ENCODE measurements around the gene WDR5B. TPM values are rescaled to one million over a fixed set of nuclear protein-coding genes. Genes with fewer than 3 reads are reported as not detected.

Gene WDR5B
- total RNA-seq, 1 experiment from 2014 or later: 7.1 TPM

- no peak overlapping the region for H3K4me2 ChIP-seq (ENCODE audit: low read depth, low read length, poor library complexity, severe bottlenecking)
- H3K36me3 ChIP-seq (ENCODE audit: insufficient read depth, low read length): peaks cover 82% of the 10 kb centered on the region
- H3K27me3 ChIP-seq (ENCODE audit: low read length): no peaks in the 10 kb centered on the region
- 0 out of 2 replicates have a peak overlapping the region, but pooled peaks have one; percentile 21 for H3K27ac ChIP-seq (ENCODE audit: low read length)
- no peak for DNase-seq
- no peak overlapping the region for H3K4me3 ChIP-seq (ENCODE audit: low read length)
- H3K9me3 ChIP-seq (ENCODE audit: low read length): no peaks in the 10 kb centered on the region
- H3K79me2 ChIP-seq (ENCODE audit: low read length): peaks cover 59% of the 10 kb centered on the region
- H4K20me1 ChIP-seq (ENCODE audit: insufficient read depth, low read depth, low read length): no peaks in the 10 kb centered on the region
- H3K9ac ChIP-seq (ENCODE audit: low read length): no peak overlapping the region
- H3K4me1 ChIP-seq (ENCODE audit: low read length): peaks cover 46% of the 10 kb centered on the region
- no peaks in the 10 kb centered on the region for H3K9me2 ChIP-seq (replicated peaks; ENCODE audit: insufficient read depth, low read length)
- H2AFZ ChIP-seq (ENCODE audit: low read length): no peak overlapping the region
Measured at GRCh38 chr3:122406198-122406597, 9.7 kb downstream of the WDR5B start.

- DNase-seq: no peak
- no peak overlapping the region for H3K4me2 ChIP-seq (ENCODE audit: low read depth, low read length, poor library complexity, severe bottlenecking)
- no peaks in the 10 kb centered on the region for H3K9me3 ChIP-seq (ENCODE audit: low read length)
- H3K36me3 ChIP-seq (ENCODE audit: insufficient read depth, low read length): peaks cover 70% of the 10 kb centered on the region
- no peak overlapping the region for H2AFZ ChIP-seq (ENCODE audit: low read length)
- H3K4me3 ChIP-seq (ENCODE audit: low read length): no peak overlapping the region
- no peaks in the 10 kb centered on the region for H3K27me3 ChIP-seq (ENCODE audit: low read length)
- peaks cover 53% of the 10 kb centered on the region for H3K79me2 ChIP-seq (ENCODE audit: low read length)
- H4K20me1 ChIP-seq (ENCODE audit: insufficient read depth, low read depth, low read length): no peaks in the 10 kb centered on the region
- H3K9me2 ChIP-seq (replicated peaks; ENCODE audit: insufficient read depth, low read length): no peaks in the 10 kb centered on the region
- peaks cover 46% of the 10 kb centered on the region for H3K4me1 ChIP-seq (ENCODE audit: low read length)
- no peak overlapping the region for H3K9ac ChIP-seq (ENCODE audit: low read length)
- H3K27ac ChIP-seq (ENCODE audit: low read length): no peak overlapping the region
Measured at GRCh38 chr3:122405015-122405414, 10.8 kb downstream of the WDR5B start.

GRCh38 chr3:122403489-122403888, 12.4 kb downstream of the WDR5B start:
- no peak overlapping the region for H2AFZ ChIP-seq (ENCODE audit: low read length)
- H3K9me3 ChIP-seq (ENCODE audit: low read length): no peaks in the 10 kb centered on the region
- no peaks in the 10 kb centered on the region for H3K27me3 ChIP-seq (ENCODE audit: low read length)
- H3K36me3 ChIP-seq (ENCODE audit: insufficient read depth, low read length): peaks cover 59% of the 10 kb centered on the region
- no peak overlapping the region for H3K4me3 ChIP-seq (ENCODE audit: low read length)
- H3K4me2 ChIP-seq (ENCODE audit: low read depth, low read length, poor library complexity, severe bottlenecking): no peak overlapping the region
- DNase-seq: no peak
- no peak overlapping the region for H3K9ac ChIP-seq (ENCODE audit: low read length)
- H3K27ac ChIP-seq (ENCODE audit: low read length): no peak overlapping the region
- peaks cover 67% of the 10 kb centered on the region for H3K79me2 ChIP-seq (ENCODE audit: low read length)
- H3K4me1 ChIP-seq (ENCODE audit: low read length): peaks cover 39% of the 10 kb centered on the region
- H4K20me1 ChIP-seq (ENCODE audit: insufficient read depth, low read depth, low read length): no peaks in the 10 kb centered on the region
- no peaks in the 10 kb centered on the region for H3K9me2 ChIP-seq (replicated peaks; ENCODE audit: insufficient read depth, low read length)

- Histone ChIP-seq H3K4me2 (ENCODE audit: low read depth, low read length, poor library complexity, severe bottlenecking) (no peak overlapping the region), H3K4me1 (ENCODE audit: low read length) (peaks cover 18% of the 10 kb centered on the region), H4K20me1 (ENCODE audit: insufficient read depth, low read depth, low read length) (no peaks in the 10 kb centered on the region), H2AFZ (ENCODE audit: low read length) (no peak overlapping the region), H3K27ac (ENCODE audit: low read length) (no peak overlapping the region), H3K9ac (ENCODE audit: low read length) (no peak overlapping the region), H3K27me3 (ENCODE audit: low read length) (no peaks in the 10 kb centered on the region), H3K9me3 (ENCODE audit: low read length) (no peaks in the 10 kb centered on the region), H3K79me2 (ENCODE audit: low read length) (peaks cover 89% of the 10 kb centered on the region), H3K4me3 (ENCODE audit: low read length) (no peak overlapping the region), H3K36me3 (ENCODE audit: insufficient read depth, low read length) (peaks cover 35% of the 10 kb centered on the region), H3K9me2 (replicated peaks; ENCODE audit: insufficient read depth, low read length) (no peaks in the 10 kb centered on the region)
- no peak for DNase-seq
Measured at GRCh38 chr3:122398920-122399319, 16.9 kb downstream of the WDR5B start.

- H3K27me3 ChIP-seq (ENCODE audit: low read length): no peaks in the 10 kb centered on the region
- no peaks in the 10 kb centered on the region for H3K9me3 ChIP-seq (ENCODE audit: low read length)
- peaks cover 30% of the 10 kb centered on the region for H3K36me3 ChIP-seq (ENCODE audit: insufficient read depth, low read length)
- no peak overlapping the region for H3K4me2 ChIP-seq (ENCODE audit: low read depth, low read length, poor library complexity, severe bottlenecking)
- H3K4me3 ChIP-seq (ENCODE audit: low read length): no peak overlapping the region
- H3K79me2 ChIP-seq (ENCODE audit: low read length): peaks cover 89% of the 10 kb centered on the region
- H3K9me2 ChIP-seq (replicated peaks; ENCODE audit: insufficient read depth, low read length): no peaks in the 10 kb centered on the region
- H3K27ac ChIP-seq (ENCODE audit: low read length): no peak overlapping the region
- no peak overlapping the region for H3K9ac ChIP-seq (ENCODE audit: low read length)
- H3K4me1 ChIP-seq (ENCODE audit: low read length): peaks cover 27% of the 10 kb centered on the region
- H2AFZ ChIP-seq (ENCODE audit: low read length): no peak overlapping the region
- DNase-seq: no peak
- H4K20me1 ChIP-seq (ENCODE audit: insufficient read depth, low read depth, low read length): no peaks in the 10 kb centered on the region
Measured at GRCh38 chr3:122397201-122397600, 18.7 kb downstream of the WDR5B start.

- H3K4me2 ChIP-seq (ENCODE audit: low read depth, low read length, poor library complexity, severe bottlenecking): no peak overlapping the region
- H2AFZ ChIP-seq (ENCODE audit: low read length): no peak overlapping the region
- no peaks in the 10 kb centered on the region for H3K27me3 ChIP-seq (ENCODE audit: low read length)
- H3K27ac ChIP-seq (ENCODE audit: low read length): no peak overlapping the region
- H3K9ac ChIP-seq (ENCODE audit: low read length): no peak overlapping the region
- no peaks in the 10 kb centered on the region for H4K20me1 ChIP-seq (ENCODE audit: insufficient read depth, low read depth, low read length)
- H3K9me2 ChIP-seq (replicated peaks; ENCODE audit: insufficient read depth, low read length): no peaks in the 10 kb centered on the region
- H3K79me2 ChIP-seq (ENCODE audit: low read length): peaks cover 91% of the 10 kb centered on the region
- no peak for DNase-seq
- peaks cover 32% of the 10 kb centered on the region for H3K4me1 ChIP-seq (ENCODE audit: low read length)
- H3K36me3 ChIP-seq (ENCODE audit: insufficient read depth, low read length): peaks cover 36% of the 10 kb centered on the region
- H3K9me3 ChIP-seq (ENCODE audit: low read length): no peaks in the 10 kb centered on the region
- H3K4me3 ChIP-seq (ENCODE audit: low read length): no peak overlapping the region
Measured at GRCh38 chr3:122396511-122396910, 19.4 kb downstream of the WDR5B start.

GRCh38 chr3:122395582-122395981, 20.3 kb downstream of the WDR5B start:
- Histone ChIP-seq H3K9me2 (replicated peaks; ENCODE audit: insufficient read depth, low read length) (no peaks in the 10 kb centered on the region), H3K4me2 (ENCODE audit: low read depth, low read length, poor library complexity, severe bottlenecking) (no peak overlapping the region), H3K9ac (ENCODE audit: low read length) (no peak overlapping the region), H2AFZ (ENCODE audit: low read length) (no peak overlapping the region), H3K4me1 (ENCODE audit: low read length) (peaks cover 32% of the 10 kb centered on the region), H3K27ac (ENCODE audit: low read length) (no peak overlapping the region), H3K79me2 (ENCODE audit: low read length) (peaks cover 92% of the 10 kb centered on the region), H4K20me1 (ENCODE audit: insufficient read depth, low read depth, low read length) (no peaks in the 10 kb centered on the region), H3K9me3 (ENCODE audit: low read length) (no peaks in the 10 kb centered on the region), H3K4me3 (ENCODE audit: low read length) (no peak overlapping the region), H3K27me3 (ENCODE audit: low read length) (no peaks in the 10 kb centered on the region), H3K36me3 (ENCODE audit: insufficient read depth, low read length) (peaks cover 36% of the 10 kb centered on the region)
- DNase-seq: no peak

- no peak for DNase-seq
- H3K4me1 ChIP-seq (ENCODE audit: low read length): peaks cover 46% of the 10 kb centered on the region
Measured at GRCh38 chr3:122394173-122394572, 21.7 kb downstream of the WDR5B start.

More at GRCh38 chr3:122394173-122394572, 21.7 kb downstream of the WDR5B start:
- Histone ChIP-seq H3K36me3 (ENCODE audit: insufficient read depth, low read length) (peaks cover 47% of the 10 kb centered on the region), H3K4me2 (ENCODE audit: low read depth, low read length, poor library complexity, severe bottlenecking) (no peak overlapping the region), H3K79me2 (ENCODE audit: low read length) (peaks cover 96% of the 10 kb centered on the region), H3K9me2 (replicated peaks; ENCODE audit: insufficient read depth, low read length) (no peaks in the 10 kb centered on the region), H2AFZ (ENCODE audit: low read length) (no peak overlapping the region), H3K9me3 (ENCODE audit: low read length) (no peaks in the 10 kb centered on the region), H3K27me3 (ENCODE audit: low read length) (no peaks in the 10 kb centered on the region), H3K27ac (ENCODE audit: low read length) (no peak overlapping the region), H4K20me1 (ENCODE audit: insufficient read depth, low read depth, low read length) (no peaks in the 10 kb centered on the region), H3K4me3 (ENCODE audit: low read length) (no peak overlapping the region), H3K9ac (ENCODE audit: low read length) (no peak overlapping the region)
